ENCODE measurements around the gene TBX18.

DNA sequence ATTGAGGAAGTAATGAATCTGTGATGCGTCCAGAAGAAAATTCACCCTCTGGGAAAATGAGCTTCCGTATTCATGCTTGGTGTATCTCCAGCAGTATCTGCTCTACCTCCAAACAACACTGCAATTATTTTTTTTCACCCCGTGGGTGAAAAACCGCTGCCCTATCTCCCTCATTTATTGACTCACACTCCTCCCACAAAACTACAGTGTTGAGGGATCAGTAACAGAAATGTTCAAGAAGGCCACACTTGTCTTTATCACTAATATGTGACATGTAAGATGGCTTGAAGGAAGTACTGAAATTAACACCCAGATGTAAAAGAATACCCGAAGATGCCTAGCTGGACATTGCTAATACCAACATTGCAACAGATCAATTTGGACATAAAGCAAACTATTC, 4.9 kb upstream of the TBX18 start:
- TF ChIP-seq, protein P1, sequence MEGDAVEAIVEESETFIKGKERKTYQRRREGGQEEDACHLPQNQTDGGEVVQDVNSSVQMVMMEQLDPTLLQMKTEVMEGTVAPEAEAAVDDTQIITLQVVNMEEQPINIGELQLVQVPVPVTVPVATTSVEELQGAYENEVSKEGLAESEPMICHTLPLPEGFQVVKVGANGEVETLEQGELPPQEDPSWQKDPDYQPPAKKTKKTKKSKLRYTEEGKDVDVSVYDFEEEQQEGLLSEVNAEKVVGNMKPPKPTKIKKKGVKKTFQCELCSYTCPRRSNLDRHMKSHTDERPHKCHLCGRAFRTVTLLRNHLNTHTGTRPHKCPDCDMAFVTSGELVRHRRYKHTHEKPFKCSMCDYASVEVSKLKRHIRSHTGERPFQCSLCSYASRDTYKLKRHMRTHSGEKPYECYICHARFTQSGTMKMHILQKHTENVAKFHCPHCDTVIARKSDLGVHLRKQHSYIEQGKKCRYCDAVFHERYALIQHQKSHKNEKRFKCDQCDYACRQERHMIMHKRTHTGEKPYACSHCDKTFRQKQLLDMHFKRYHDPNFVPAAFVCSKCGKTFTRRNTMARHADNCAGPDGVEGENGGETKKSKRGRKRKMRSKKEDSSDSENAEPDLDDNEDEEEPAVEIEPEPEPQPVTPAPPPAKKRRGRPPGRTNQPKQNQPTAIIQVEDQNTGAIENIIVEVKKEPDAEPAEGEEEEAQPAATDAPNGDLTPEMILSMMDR (IDR thresholded peaks at IDR 0.05) = no peak
- TF ChIP-seq ZFX (IDR thresholded peaks at IDR 0.05; ENCODE audit: borderline replicate concordance) = no peak

Measured in 22Rv1 (cell line).